KMS-11 (cell line): ENCODE measurements around the gene TSPAN9.

ENCODE experiments used
- H2AFZ ChIP-seq: fragments of 200-600 bp; sonication (generic); 2 replicates; pipeline ENCODE4 v1.6.1; 2016; ENCODE audit warnings: antibody characterized with exemption, mixed run types, low read depth
- H3K27ac ChIP-seq: fragments of 200-600 bp; sonication (generic); 2 replicates; pipeline ENCODE4 v1.6.1; 2016; ENCODE audit warnings: mild to moderate bottlenecking, mixed run types
- H3K27me3 ChIP-seq: fragments of 200-600 bp; sonication (generic); 2 replicates; pipeline ENCODE4 v1.6.1; 2017; ENCODE audit warnings: mild to moderate bottlenecking, low read depth, mixed run types, moderate library complexity; ENCODE audit not compliant: insufficient read depth
- H3K36me3 ChIP-seq: fragments of 200-600 bp; sonication (generic); 2 replicates; pipeline ENCODE4 v1.6.1; 2017; ENCODE audit warnings: mild to moderate bottlenecking, mixed run types; ENCODE audit not compliant: insufficient read depth
- H3K4me1 ChIP-seq: fragments of 200-600 bp; sonication (generic); 2 replicates; pipeline ENCODE4 v1.6.1; 2016; ENCODE audit warnings: mild to moderate bottlenecking, low read depth, mixed run types; ENCODE audit not compliant: poor library complexity, severe bottlenecking
- H3K4me2 ChIP-seq: fragments of 200-600 bp; sonication (generic); 2 replicates; pipeline ENCODE4 v1.7.0; 2016; ENCODE audit warnings: mild to moderate bottlenecking, mixed run types
- H3K4me3 ChIP-seq: fragments of 200-600 bp; sonication (generic); IDR thresholded peaks from 2 replicates; pipeline ENCODE4 v1.6.1; 2017; ENCODE audit warnings: low read depth, low read length, mixed read lengths; ENCODE audit not compliant: insufficient read depth
- H3K79me2 ChIP-seq: fragments of 200-600 bp; sonication (generic); 2 replicates; pipeline ENCODE4 v1.6.1; 2016; ENCODE audit warnings: low read depth, mixed run types; ENCODE audit not compliant: insufficient read depth
- H3K9ac ChIP-seq: fragments of 200-600 bp; sonication (generic); 2 replicates; pipeline ENCODE4 v1.6.1; 2016; ENCODE audit warnings: mild to moderate bottlenecking, mixed run types
- H4K20me1 ChIP-seq: fragments of 200-600 bp; sonication (generic); 2 replicates; pipeline ENCODE4 v1.6.1; 2016; ENCODE audit warnings: mild to moderate bottlenecking, mixed run types; ENCODE audit not compliant: insufficient read depth
- CTCF ChIP-seq: fragments of 200-600 bp; sonication (generic); conservative IDR thresholded peaks from 2 replicates; pipeline ENCODE4 v1.6.1; 2017; ENCODE audit warnings: low read depth, mild to moderate bottlenecking, antibody characterized with exemption, low read length, moderate library complexity, mixed read lengths

The TSPAN9 gene

GRCh38 chr12:3299929-3300832 is 223.0 kb downstream of the TSPAN9 start:
- Histone ChIP-seq H3K79me2 (no peaks in the 10 kb centered on the region), H3K9ac (peak overlapping the region; percentile 34; the same call in 1 of the 2 replicates), H3K4me2 (peak overlapping the region; percentile 97), H4K20me1 (no peaks in the 10 kb centered on the region), H3K27me3 (peaks cover 22% of the 10 kb centered on the region; the same call in 1 of the 2 replicates), H2AFZ (peak overlapping the region; percentile 96), H3K4me1 (peaks cover 6% of the 10 kb centered on the region), H3K4me3 (no peak overlapping the region), H3K36me3 (no peaks in the 10 kb centered on the region), H3K27ac (peak overlapping the region; percentile 39; the same call in 1 of the 2 replicates)
- TF ChIP-seq CTCF = peak; percentile 84

DNA sequence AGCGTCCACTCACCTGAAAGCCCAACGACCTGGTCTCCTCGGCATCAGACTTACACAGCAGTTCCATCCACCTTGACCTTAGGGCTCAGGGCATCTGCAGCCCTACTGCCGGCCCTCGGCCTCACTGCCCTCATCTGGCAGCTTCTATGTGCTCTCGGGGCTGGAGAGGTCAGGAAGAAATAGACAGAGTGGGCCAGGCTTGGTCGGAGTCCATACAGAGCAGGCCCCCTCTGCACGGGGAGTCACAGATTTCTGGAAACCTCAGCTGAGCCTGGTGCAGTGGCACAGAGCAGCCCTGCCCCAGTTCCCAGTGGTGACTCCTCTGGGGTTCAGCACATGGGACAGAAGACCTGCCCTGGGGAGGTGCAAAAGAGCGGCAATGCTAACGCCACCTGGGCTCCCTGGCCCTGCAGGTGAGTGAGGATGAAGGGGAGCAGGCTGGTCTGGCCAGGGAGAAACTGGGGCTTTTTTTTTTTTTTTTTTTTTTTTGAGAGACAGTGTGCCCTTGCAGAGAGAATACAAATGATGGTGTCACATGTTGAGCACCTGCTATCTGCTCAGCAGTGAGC is 223.7 kb downstream of the TSPAN9 start:
- peak overlapping the region; percentile 96 for H2AFZ ChIP-seq
- H4K20me1 ChIP-seq = no peaks in the 10 kb centered on the region
- no peak overlapping the region for H3K4me3 ChIP-seq

GRCh38 chr12:3302401-3303041 is 225.3 kb downstream of the TSPAN9 start:
- no peak for TF ChIP-seq CTCF
- Histone ChIP-seq H3K4me2 (no peak overlapping the region), H3K27me3 (peaks cover 20% of the 10 kb centered on the region; the same call in 1 of the 2 replicates), H3K4me1 (peaks cover 6% of the 10 kb centered on the region), H3K9ac (no peak overlapping the region), H3K79me2 (no peaks in the 10 kb centered on the region), H4K20me1 (no peaks in the 10 kb centered on the region), H2AFZ (no peak overlapping the region), H3K4me3 (no peak overlapping the region), H3K27ac (no peak overlapping the region), H3K36me3 (no peaks in the 10 kb centered on the region)

More for the DNA sequence above, 223.7 kb downstream of the TSPAN9 start:
- peaks cover 6% of the 10 kb centered on the region for H3K4me1 ChIP-seq
- TF ChIP-seq CTCF = no peak
- H3K4me2 ChIP-seq = peak overlapping the region; percentile 97; the same call in 1 of the 2 replicates
- H3K27me3 ChIP-seq = peaks cover 22% of the 10 kb centered on the region; the same call in 1 of the 2 replicates
- no peaks in the 10 kb centered on the region for H3K36me3 ChIP-seq
- H3K79me2 ChIP-seq = no peaks in the 10 kb centered on the region
- no peak overlapping the region for H3K9ac ChIP-seq
- no peak overlapping the region for H3K27ac ChIP-seq

GRCh38 chr12:3303410-3304136 is 226.4 kb downstream of the TSPAN9 start:
- Histone ChIP-seq H3K79me2 (no peaks in the 10 kb centered on the region), H4K20me1 (no peaks in the 10 kb centered on the region), H3K4me1 (peaks cover 6% of the 10 kb centered on the region), H2AFZ (no peak overlapping the region), H3K9ac (no peak overlapping the region), H3K4me3 (no peak overlapping the region), H3K4me2 (no peak overlapping the region), H3K27me3 (peaks cover 17% of the 10 kb centered on the region; the same call in 1 of the 2 replicates), H3K27ac (no peak overlapping the region), H3K36me3 (no peaks in the 10 kb centered on the region)
- no peak for TF ChIP-seq CTCF
